NCI-H1105 treated with DMSO at 0.1 percent for 48 hours (cell line): ENCODE measurements around the gene ALX1.

Experiments used
- DNase-seq: peaks from one replicate; lab custom pipeline; 2025; lab: John Stamatoyannopoulos, UW

ALX1 gene

GRCh38 chr12:85280165-85280983, at the start of gene ALX1:
Gene ALX1 (plus strand): TSS chr12:85280220. CDS start chr12:85280262, 42 bp downstream.
- DNase-seq, result no peak

GRCh38 chr12:85237327-85237726, 42.7 kb upstream of the ALX1 start:
- no peak for DNase-seq

- DNase-seq, result no peak
These were observed 35.5 kb upstream of the ALX1 start for GRCh38 chr12:85244561-85244960.

- no peak for DNase-seq
These were observed 26.2 kb upstream of the ALX1 start for GRCh38 chr12:85253853-85254252.

GRCh38 chr12:85257671-85258070, 22.3 kb upstream of the ALX1 start:
- DNase-seq, result no peak

- no peak for DNase-seq
These were observed 19.6 kb upstream of the ALX1 start for GRCh38 chr12:85260447-85260846.

- no peak for DNase-seq
These were observed 19.1 kb upstream of the ALX1 start for GRCh38 chr12:85260896-85261295.

- DNase-seq, result no peak
These were observed 13.7 kb upstream of the ALX1 start for GRCh38 chr12:85266356-85266755.

GRCh38 chr12:85273381-85274314, 6.4 kb upstream of the ALX1 start:
- no peak for DNase-seq

GRCh38 chr12:85274315-85274651, 5.7 kb upstream of the ALX1 start:
- DNase-seq, result no peak

GRCh38 chr12:85275374-85275773, 4.6 kb upstream of the ALX1 start:
- DNase-seq, result no peak

GRCh38 chr12:85277191-85277590, 2.8 kb upstream of the ALX1 start:
- no peak for DNase-seq

- no peak for DNase-seq
These were observed 2.0 kb upstream of the ALX1 start for GRCh38 chr12:85277900-85278597.

GRCh38 chr12:85278598-85279448, 1.2 kb upstream of the ALX1 start:
- DNase-seq, result no peak

- DNase-seq, result no peak
These were observed 413 bp upstream of the ALX1 start for GRCh38 chr12:85279449-85280164.

- no peak for DNase-seq
These were observed 1.1 kb downstream of the ALX1 start for GRCh38 chr12:85280984-85281630.

- DNase-seq, result no peak
These were observed 1.8 kb downstream of the ALX1 start for GRCh38 chr12:85281636-85282312.

GRCh38 chr12:85283560-85283959, 3.5 kb downstream of the ALX1 start:
- DNase-seq, result no peak

- no peak for DNase-seq
These were observed 16.3 kb downstream of the ALX1 start for GRCh38 chr12:85296362-85296761.

GRCh38 chr12:85299053-85299452, 19.0 kb downstream of the ALX1 start:
- DNase-seq, result no peak
